ACC112 (cell line): ENCODE measurements around the gene LCK.
A peak's percentile ranks its signal among the peaks of the same experiment; 100 is the strongest.

Experiments used
- H2AFZ ChIP-seq: fragments of 200-600 bp; sonication (generic); one replicate; pipeline ENCODE4 v1.6.0; 2017; ENCODE audit warnings: antibody characterized with exemption, low read length; ENCODE audit not compliant: unreplicated experiment
- H3K27ac ChIP-seq: fragments of 200-600 bp; sonication (generic); 2 replicates; pipeline ENCODE4 v1.5.1; 2014; ENCODE audit warnings: low read depth, mild to moderate bottlenecking, antibody characterized with exemption, low read length, moderate library complexity
- H3K27me3 ChIP-seq: fragments of 200-600 bp; sonication (generic); 2 replicates; pipeline ENCODE4 v1.6.1; 2014; ENCODE audit warnings: mild to moderate bottlenecking, antibody characterized with exemption, low read length, moderate library complexity, mixed read lengths; ENCODE audit not compliant: insufficient read depth
- H3K36me3 ChIP-seq: fragments of 200-600 bp; sonication (generic); 2 replicates; pipeline ENCODE4 v1.6.1; 2016; ENCODE audit warnings: mild to moderate bottlenecking, antibody characterized with exemption, low read length, moderate library complexity, mixed read lengths; ENCODE audit not compliant: insufficient read depth
- H3K4me1 ChIP-seq: fragments of 200-600 bp; sonication (generic); one replicate; pipeline ENCODE4 v1.6.1; 2016; ENCODE audit warnings: low read length, mixed read lengths; ENCODE audit not compliant: insufficient read depth, unreplicated experiment, control insufficient read depth
- H3K4me3 ChIP-seq: fragments of 200-600 bp; sonication (generic); 2 replicates; pipeline ENCODE4 v1.5.1; 2014; ENCODE audit warnings: mild to moderate bottlenecking, low read depth, low read length
- H3K79me2 ChIP-seq: fragments of 200-600 bp; sonication (generic); one replicate; pipeline ENCODE4 v1.6.0; 2016; ENCODE audit warnings: low read length; ENCODE audit not compliant: control insufficient read depth, unreplicated experiment, insufficient read depth

The LCK gene

GRCh38 chr1:32330558-32331151 is 79.6 kb downstream of the LCK start:
- H3K79me2 ChIP-seq = peaks cover 2% of the 10 kb centered on the region
- no peak overlapping the region for H3K27ac ChIP-seq
- peaks cover 17% of the 10 kb centered on the region; the same call in 1 of the 2 replicates for H3K36me3 ChIP-seq
- H2AFZ ChIP-seq = no peak overlapping the region
- no peak overlapping the region for H3K4me3 ChIP-seq
- H3K27me3 ChIP-seq = no peaks in the 10 kb centered on the region
- peaks cover 5% of the 10 kb centered on the region for H3K4me1 ChIP-seq

- H3K36me3 ChIP-seq = peaks cover 17% of the 10 kb centered on the region; the same call in 1 of the 2 replicates
These were observed 80.5 kb downstream of the LCK start for GRCh38 chr1:32331549-32331948.

GRCh38 chr1:32332290-32333079 is 81.4 kb downstream of the LCK start:
- no peak overlapping the region for H3K4me3 ChIP-seq
- peaks cover 16% of the 10 kb centered on the region for H3K4me1 ChIP-seq
- peaks cover 17% of the 10 kb centered on the region; the same call in 1 of the 2 replicates for H3K36me3 ChIP-seq
- H3K27ac ChIP-seq = no peak overlapping the region
- peaks cover 2% of the 10 kb centered on the region for H3K79me2 ChIP-seq
- no peak overlapping the region for H2AFZ ChIP-seq
- no peaks in the 10 kb centered on the region for H3K27me3 ChIP-seq

More at GRCh38 chr1:32331549-32331948, 80.5 kb downstream of the LCK start:
- Histone ChIP-seq H3K4me1 (peaks cover 8% of the 10 kb centered on the region), H3K27ac (no peak overlapping the region), H2AFZ (no peak overlapping the region), H3K4me3 (no peak overlapping the region), H3K79me2 (peaks cover 2% of the 10 kb centered on the region), H3K27me3 (no peaks in the 10 kb centered on the region)

GRCh38 chr1:32333251-32333963 is 82.3 kb downstream of the LCK start:
- peaks cover 2% of the 10 kb centered on the region for H3K79me2 ChIP-seq
- no peak overlapping the region for H3K27ac ChIP-seq
- peaks cover 17% of the 10 kb centered on the region; the same call in 1 of the 2 replicates for H3K36me3 ChIP-seq
- H3K27me3 ChIP-seq = no peaks in the 10 kb centered on the region
- no peak overlapping the region for H3K4me3 ChIP-seq
- H3K4me1 ChIP-seq = peaks cover 20% of the 10 kb centered on the region
- H2AFZ ChIP-seq = no peak overlapping the region

- Histone ChIP-seq H3K27me3 (no peaks in the 10 kb centered on the region), H3K4me1 (peaks cover 20% of the 10 kb centered on the region), H3K4me3 (peak overlapping the region; percentile 89), H3K36me3 (peaks cover 16% of the 10 kb centered on the region; the same call in 1 of the 2 replicates), H2AFZ (no peak overlapping the region), H3K79me2 (peaks cover 2% of the 10 kb centered on the region), H3K27ac (no peak overlapping the region)
These were observed 83.3 kb downstream of the LCK start for GRCh38 chr1:32334274-32334861.

- H3K27ac ChIP-seq = no peak overlapping the region
- H2AFZ ChIP-seq = no peak overlapping the region
- H3K4me3 ChIP-seq = peak overlapping the region; percentile 89
- peaks cover 10% of the 10 kb centered on the region; the same call in 1 of the 2 replicates for H3K36me3 ChIP-seq
- H3K79me2 ChIP-seq = peaks cover 2% of the 10 kb centered on the region
- peaks cover 24% of the 10 kb centered on the region for H3K4me1 ChIP-seq
- no peaks in the 10 kb centered on the region for H3K27me3 ChIP-seq
These were observed 83.9 kb downstream of the LCK start for GRCh38 chr1:32334864-32335534.

GRCh38 chr1:32335535-32335789 is 84.4 kb downstream of the LCK start:
- H2AFZ ChIP-seq = no peak overlapping the region
- peak overlapping the region; percentile 89 for H3K4me3 ChIP-seq
- H3K36me3 ChIP-seq = peaks cover 10% of the 10 kb centered on the region; the same call in 1 of the 2 replicates
- H3K27me3 ChIP-seq = no peaks in the 10 kb centered on the region
- peaks cover 2% of the 10 kb centered on the region for H3K79me2 ChIP-seq
- peaks cover 25% of the 10 kb centered on the region for H3K4me1 ChIP-seq
- H3K27ac ChIP-seq = no peak overlapping the region
